Activated CD4-positive, CD25-positive, alpha-beta regulatory T cell (primary cell): Measurements from ENCODE around the gene ITPA.

Experiments
- DNase-seq, 4 experiments: peaks; one replicate each; lab custom pipeline; 2025; lab: John Stamatoyannopoulos, UW

The ITPA gene

GRCh38 chr20:3244613-3245012, 35.3 kb downstream of the ITPA start:
- no peak for DNase-seq

DNA sequence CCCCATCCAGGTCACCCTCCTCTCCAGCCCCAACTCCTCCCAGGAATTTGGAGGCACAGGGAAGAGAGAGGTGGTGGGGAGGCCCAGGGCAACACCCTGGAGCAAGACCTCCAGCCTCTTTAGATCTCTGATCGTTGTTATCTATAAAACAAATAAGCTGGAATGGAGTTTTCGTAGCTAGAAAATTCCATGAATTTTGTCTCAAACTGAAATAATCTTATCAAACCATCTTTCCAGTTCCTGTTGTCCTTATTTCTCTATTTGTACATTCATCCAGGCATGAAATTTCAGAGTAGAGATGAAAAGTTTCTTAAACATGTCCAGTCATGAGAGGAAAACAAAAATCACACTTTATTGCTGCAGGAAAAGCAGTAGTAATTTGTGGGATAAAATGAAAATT, 35.9 kb downstream of the ITPA start:
- no peak for DNase-seq

DNA sequence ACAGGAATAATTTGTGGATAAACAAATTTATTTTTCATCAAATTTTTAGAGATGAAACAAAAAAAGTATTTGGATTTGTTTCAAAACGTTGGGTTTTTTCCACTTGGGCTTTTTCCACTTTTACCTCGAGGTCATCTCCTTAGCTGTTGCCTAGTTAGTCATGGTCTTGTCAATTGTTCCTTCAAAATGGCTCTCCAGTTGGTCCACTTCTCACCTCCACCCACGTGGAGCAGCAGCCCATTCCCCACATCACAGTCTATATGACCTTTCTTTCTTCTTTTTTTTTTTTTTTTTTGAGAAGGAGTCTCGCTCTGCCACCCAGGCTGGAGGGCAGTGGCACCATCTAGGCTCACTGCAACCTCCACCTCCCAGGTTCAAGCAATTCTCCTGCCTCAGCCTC, 36.4 kb downstream of the ITPA start:
- DNase-seq = no peak

- no peak for DNase-seq
Observed at GRCh38 chr20:3246682-3247081, 37.4 kb downstream of the ITPA start.

GRCh38 chr20:3247638-3248037, 38.3 kb downstream of the ITPA start:
- DNase-seq = no peak

DNA sequence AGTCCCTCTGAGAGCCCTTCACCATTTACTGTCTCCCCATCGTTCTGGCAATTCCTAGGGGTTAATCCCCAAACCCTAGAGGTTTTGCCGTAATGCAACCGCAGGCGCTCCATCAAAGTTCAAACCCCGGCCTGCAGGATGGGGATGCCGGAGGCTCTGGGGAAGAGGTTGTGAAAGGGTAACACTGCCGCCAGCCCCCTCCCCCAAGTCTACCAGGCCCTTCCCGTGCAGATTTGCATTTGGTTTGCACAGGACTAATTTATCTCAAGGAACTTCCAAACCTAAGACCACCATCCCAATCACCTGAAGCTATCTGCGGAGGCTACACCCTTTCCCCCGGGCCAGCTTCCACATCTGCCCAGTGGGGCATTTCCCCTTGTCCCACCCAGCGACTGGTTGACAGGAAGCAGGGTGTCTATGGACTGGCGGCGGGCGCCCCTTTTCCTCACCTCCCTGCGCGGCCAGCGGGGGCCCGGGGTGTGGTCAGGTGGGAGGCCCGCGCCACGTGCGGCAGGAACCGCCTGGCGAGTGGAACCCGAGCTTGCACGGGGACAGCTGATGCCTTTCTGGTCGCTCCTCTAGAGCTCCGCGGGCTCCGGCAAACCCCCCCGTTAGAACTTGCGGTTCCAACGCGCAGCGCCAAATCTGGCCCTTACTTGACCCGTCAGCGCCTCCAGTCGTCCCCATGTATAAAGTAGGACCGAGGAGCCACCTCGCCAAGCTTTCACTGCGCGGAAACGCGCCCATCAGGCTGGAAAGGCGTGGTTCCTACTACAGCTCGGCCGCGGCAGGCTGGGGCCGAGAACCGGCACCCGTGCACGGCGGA, 39.1 kb downstream of the ITPA start:
- no peak for DNase-seq

- DNase-seq = no peak
Observed at GRCh38 chr20:3248993-3249347, 39.7 kb downstream of the ITPA start.

DNA sequence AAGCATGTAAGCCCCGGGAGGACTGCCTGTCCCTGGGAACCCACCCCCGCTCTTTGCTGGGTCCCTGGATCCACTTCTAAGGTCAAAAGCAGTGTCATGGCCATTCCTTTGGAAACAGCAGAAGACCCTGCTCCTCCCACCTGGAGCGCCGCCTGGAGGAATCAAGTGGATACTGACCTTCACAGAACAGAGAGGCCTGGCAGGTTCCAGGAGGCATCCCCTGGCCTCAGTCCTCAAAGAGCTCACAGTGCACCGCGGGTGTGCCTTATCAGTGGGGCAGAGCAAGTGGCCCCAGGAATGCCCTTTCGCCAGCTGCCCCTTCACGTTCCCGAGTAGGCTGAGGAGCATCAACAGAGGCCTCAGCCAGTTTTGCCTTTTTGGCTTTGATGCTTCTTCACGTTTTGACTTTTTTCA, 40.8 kb downstream of the ITPA start:
- DNase-seq = no peak

DNA sequence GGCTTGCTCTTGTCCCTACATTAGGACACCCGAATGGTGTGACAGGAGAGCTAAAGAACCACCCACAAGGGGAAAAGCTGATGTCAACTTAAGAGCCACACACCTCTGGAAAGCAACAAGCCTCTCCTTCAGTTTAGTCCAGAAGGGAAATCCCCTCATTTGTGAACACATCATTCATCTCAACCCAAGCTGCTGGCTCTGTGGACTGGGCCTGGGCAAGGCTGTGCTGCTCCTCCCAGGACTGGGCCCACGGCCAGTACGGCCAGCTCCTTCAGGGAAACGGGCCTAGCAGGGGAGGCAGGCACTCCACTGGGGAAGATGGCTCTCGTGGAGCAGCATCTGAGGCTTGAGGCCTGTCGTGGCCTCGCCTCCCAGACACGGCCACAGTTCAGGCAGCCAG, 42.5 kb downstream of the ITPA start:
- no peak for DNase-seq

GRCh38 chr20:3255728-3256127, 46.4 kb downstream of the ITPA start:
- DNase-seq = no peak

- no peak for DNase-seq
Observed at GRCh38 chr20:3258429-3258828, 49.1 kb downstream of the ITPA start.

GRCh38 chr20:3262566-3262965, 53.3 kb downstream of the ITPA start:
- DNase-seq = no peak

DNA sequence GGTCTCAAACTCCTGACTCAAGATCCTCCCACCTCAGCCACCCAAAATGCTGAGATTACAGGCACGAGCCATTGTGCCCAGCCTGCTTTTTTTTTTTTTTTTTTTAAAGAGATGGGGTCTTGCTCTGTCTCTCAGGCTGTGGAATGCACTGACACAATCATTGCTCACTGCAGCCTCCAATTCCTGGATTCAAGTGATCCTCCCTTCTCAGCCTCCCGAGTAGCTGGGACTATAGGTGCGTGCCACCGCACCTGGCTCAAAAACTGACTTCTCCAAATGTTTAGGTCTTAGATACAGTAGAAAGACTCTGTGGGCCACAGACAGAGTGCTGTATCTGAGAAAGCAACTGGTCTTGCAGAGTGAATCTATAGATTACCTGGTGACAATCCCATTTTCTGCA, 60.8 kb downstream of the ITPA start:
- no peak for DNase-seq

DNA sequence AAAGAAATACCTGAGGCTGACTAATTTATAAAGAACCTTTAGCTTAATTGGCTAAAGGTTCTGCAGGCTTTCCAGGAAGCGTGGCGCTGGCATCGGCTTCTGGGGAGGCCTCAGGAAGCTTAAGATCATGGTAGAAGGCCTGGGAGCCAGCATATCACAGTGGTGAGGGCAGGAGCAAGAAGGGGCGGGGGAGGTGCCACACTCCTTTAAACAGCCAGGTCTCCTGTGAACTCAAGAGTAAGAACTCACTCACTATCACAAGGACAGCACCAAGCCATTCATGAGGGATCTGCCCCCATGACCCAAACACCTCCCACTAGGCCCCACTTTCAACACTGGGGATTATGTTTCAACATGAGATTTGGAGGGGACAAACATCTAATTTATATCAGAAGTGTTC, 64.1 kb downstream of the ITPA start:
- no peak for DNase-seq
